Gastrocnemius medialis (tissue), 4 donors: ENCODE data around the gene RSPH6A. TPM values are rescaled to one million over a fixed set of nuclear protein-coding genes. Genes with fewer than 3 reads are reported as not detected.

Experiments
- ATAC-seq, 2 donors: fragments of 150-250 bp; one replicate each; pipeline ENCODE4 v1.9.1; 2016
- DNase-seq, 2 donors: peaks; one replicate each; pipeline ENCODE4 v3.0.0-alpha.2; 2019
- H3K27ac ChIP-seq, 4 donors: fragments of 200-600 bp; sonication (generic); 1 replicate in 1 of 4; 2 replicates in 3 of 4; pipeline ENCODE4 v1.5.1; 2016 to 2018; ENCODE audit warnings: mild to moderate bottlenecking in 2 of 4, moderate library complexity in 1 of 4
- H3K27me3 ChIP-seq, 3 donors: fragments of 200-600 bp; sonication (generic) in 2 of 3; 1 replicate in 1 of 3; 2 replicates in 2 of 3; pipeline versions ENCODE4 v1.5.1 to v1.6.0; 2016 to 2019; ENCODE audit warnings: mild to moderate bottlenecking in 1 of 3, moderate library complexity in 1 of 3
- H3K36me3 ChIP-seq, 2 donors: fragments of 200-600 bp; sonication (generic) in 1 of 2; one replicate each; pipeline ENCODE4 v1.5.1; 2017 to 2018
- H3K4me1 ChIP-seq, 2 donors: fragments of 200-600 bp; sonication (generic) in 1 of 2; one replicate each; pipeline ENCODE4 v1.5.1; 2016 to 2017; ENCODE audit warnings: mild to moderate bottlenecking in 2 of 2
- H3K4me3 ChIP-seq, 4 donors: fragments of 200-600 bp; sonication (generic) in 3 of 4; 1 replicate in 1 of 4; 2 replicates in 3 of 4; pipeline ENCODE4 v1.5.1; 2016 to 2019; ENCODE audit warnings: mild to moderate bottlenecking in 2 of 4
- H3K9me3 ChIP-seq, 3 donors: fragments of 200-600 bp; sonication (generic) in 2 of 3; 1 replicate in 1 of 3; 2 replicates in 2 of 3; pipeline ENCODE4 v1.5.1; 2016 to 2019
- CTCF ChIP-seq, 5 experiments: fragments of 450-650 bp in 3 of 5; fragments of 200-600 bp in 2 of 5; sonication (generic) in 2 of 5; IDR thresholded peaks in 4 of 5; conservative IDR thresholded peaks in 1 of 5; 1 replicate in 4 of 5; 2 replicates in 1 of 5; pipeline ENCODE4 v1.5.1; 2016 to 2019; ENCODE audit warnings: antibody characterized with exemption in 5 of 5, mild to moderate bottlenecking in 3 of 5, moderate library complexity in 3 of 5
- POLR2A ChIP-seq, 2 donors: fragments of 450-650 bp; IDR thresholded peaks; one replicate each; pipeline ENCODE4 v1.6.1; 2017; ENCODE audit warnings: antibody characterized with exemption in 2 of 2, mild to moderate bottlenecking in 2 of 2, moderate library complexity in 2 of 2
- in situ Hi-C, 4 donors: fragments of 200-750 bp; cut with MboI; loops; one replicate each; pipeline versions ENCODE4 v1.15.0 to v1.8.0; 2017; ENCODE audit warnings: low sequenced_read_pairs in 4 of 4
- intact Hi-C: fragments of 100-400 bp; cut with DNase I; formaldehyde crosslinking; loops from one replicate; pipeline ENCODE4 v1.15.1; 2023; ENCODE audit warnings: low total_unique reads
- total RNA-seq, 4 donors: library from RNA; depleted of rRNA; stranded (reverse); fragments of >200 nt; gene quantifications; one replicate each; pipeline versions ENCODE4 v1.1.0 to v1.2.3, GENCODE V29; 2016

RSPH6A gene
- total RNA-seq, 4 donors from 2014 or later: not detected

- intact Hi-C loops: no loop called here
- no peak overlapping the region for H3K27ac ChIP-seq
- ATAC-seq: no peak
- no peaks in the 10 kb centered on the region for H3K9me3 ChIP-seq
- in situ Hi-C loops: no loop called here
- no peak for TF ChIP-seq POLR2A (IDR thresholded peaks at IDR 0.05)
- TF ChIP-seq CTCF (IDR thresholded peaks at IDR 0.05 in 4 of 5, conservative IDR thresholded peaks at IDR 0.05 in 1 of 5): no peak
- peaks cover 0 to 17% of the 10 kb centered on the region in 2 donors for H3K36me3 ChIP-seq
- no peaks in the 10 kb centered on the region for H3K27me3 ChIP-seq
- peaks cover 30 to 38% of the 10 kb centered on the region in 2 donors for H3K4me1 ChIP-seq
- no peak overlapping the region for H3K4me3 ChIP-seq
- DNase-seq: no peak
Observed at GRCh38 chr19:45790942-45791341, 24.2 kb downstream of the RSPH6A start.

- DNase-seq (peak; percentile 53 to 87), ATAC-seq (peak; percentile 72 to 76)
- in situ Hi-C loops: no loop called here
- Histone ChIP-seq H3K27ac (peak overlapping the region; percentile 57 to 74 (median 70)), H3K4me3 (no peak overlapping the region), H3K36me3 (peaks cover 0 to 17% of the 10 kb centered on the region in 2 donors), H3K4me1 (peaks cover 46 to 56% of the 10 kb centered on the region in 2 donors), H3K27me3 (no peaks in the 10 kb centered on the region), H3K9me3 (no peaks in the 10 kb centered on the region)
- intact Hi-C loops: loop anchor here (10.0 kb wide), 1 partner anchor 464 kb away; the partner anchor contains the start of gene CKM
- TF ChIP-seq CTCF (IDR thresholded peaks at IDR 0.05 in 4 of 5, conservative IDR thresholded peaks at IDR 0.05 in 1 of 5): no peak
- TF ChIP-seq POLR2A (IDR thresholded peaks at IDR 0.05): no peak
Observed at GRCh38 chr19:45789035-45789786, 25.9 kb downstream of the RSPH6A start.

GRCh38 chr19:45786533-45786894 lies 28.6 kb downstream of the RSPH6A start:
- no peak overlapping the region for H3K4me3 ChIP-seq
- DNase-seq (no peak), ATAC-seq (no peak)
- H3K27ac ChIP-seq: no peak overlapping the region
- H3K9me3 ChIP-seq: no peaks in the 10 kb centered on the region
- H3K27me3 ChIP-seq: no peaks in the 10 kb centered on the region
- peaks cover 0 to 17% of the 10 kb centered on the region in 2 donors for H3K36me3 ChIP-seq
- intact Hi-C loops (loop anchor here (10.0 kb wide), 1 partner anchor 462 kb away; the partner anchor contains the start of gene CKM), in situ Hi-C loops (no loop called here)
- peaks cover 48 to 70% of the 10 kb centered on the region in 2 donors for H3K4me1 ChIP-seq
- TF ChIP-seq CTCF (IDR thresholded peaks at IDR 0.05 in 4 of 5, conservative IDR thresholded peaks at IDR 0.05 in 1 of 5): no peak
- no peak for TF ChIP-seq POLR2A (IDR thresholded peaks at IDR 0.05)

GRCh38 chr19:45785781-45786532 lies 29.2 kb downstream of the RSPH6A start:
- in situ Hi-C loops: no loop called here
- H3K27ac ChIP-seq: peak overlapping the region in 3 of 4 donors; percentile 96 to 100 (median 100)
- peaks cover 48 to 71% of the 10 kb centered on the region in 2 donors for H3K4me1 ChIP-seq

More at GRCh38 chr19:45785781-45786532, 29.2 kb downstream of the RSPH6A start:
- Histone ChIP-seq H3K4me3 (no peak overlapping the region), H3K36me3 (peaks cover 0 to 17% of the 10 kb centered on the region in 2 donors), H3K9me3 (no peaks in the 10 kb centered on the region), H3K27me3 (no peaks in the 10 kb centered on the region)
- TF ChIP-seq POLR2A (IDR thresholded peaks at IDR 0.05): no peak
- no peak for TF ChIP-seq CTCF (IDR thresholded peaks at IDR 0.05 in 4 of 5, conservative IDR thresholded peaks at IDR 0.05 in 1 of 5)
- intact Hi-C loops: loop anchor here (10.0 kb wide), 1 partner anchor 461 kb away; the partner anchor contains the start of gene CKM
- DNase-seq (no peak), ATAC-seq (no peak)
